HG03045 (cell line): Measurements from ENCODE around the gene FOSL2.

Source experiments
- ATAC-seq: cut with Tn5 transposase; IDR thresholded peaks from one replicate; pipeline ENCODE4 v1.9.1; 2021; ENCODE audit warnings: mild to moderate bottlenecking, moderate library complexity; ENCODE audit not compliant: unreplicated experiment

The FOSL2 gene

DNA sequence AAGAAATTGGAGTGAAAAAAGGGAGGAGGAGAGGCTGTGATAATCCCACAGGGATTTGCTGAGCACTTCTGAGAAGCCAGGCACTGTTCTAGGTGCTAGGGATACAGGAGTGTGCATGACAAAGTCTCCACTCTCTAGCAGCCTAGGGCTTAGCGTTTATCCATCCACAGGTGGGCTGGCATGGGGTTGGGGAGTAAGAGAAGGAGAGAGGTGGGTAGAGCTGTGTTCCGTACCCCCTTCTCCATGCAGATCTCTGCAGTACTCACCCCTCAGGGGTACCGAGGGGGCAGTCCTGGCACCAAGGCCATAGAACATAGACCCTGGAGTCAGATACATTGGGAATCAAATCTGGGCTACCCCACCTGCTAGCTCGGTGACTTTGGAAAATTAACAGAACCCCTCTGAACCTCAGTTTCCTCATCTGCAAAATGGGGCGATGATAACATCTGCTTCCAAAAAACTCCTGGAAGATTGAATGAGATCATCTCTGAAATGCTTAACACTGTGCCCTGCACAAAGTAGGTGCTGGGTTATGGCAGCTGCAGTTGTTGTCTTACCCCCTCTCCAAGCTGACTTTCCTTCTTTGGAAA, 18.6 kb downstream of the FOSL2 start:
- ATAC-seq: no peak

DNA sequence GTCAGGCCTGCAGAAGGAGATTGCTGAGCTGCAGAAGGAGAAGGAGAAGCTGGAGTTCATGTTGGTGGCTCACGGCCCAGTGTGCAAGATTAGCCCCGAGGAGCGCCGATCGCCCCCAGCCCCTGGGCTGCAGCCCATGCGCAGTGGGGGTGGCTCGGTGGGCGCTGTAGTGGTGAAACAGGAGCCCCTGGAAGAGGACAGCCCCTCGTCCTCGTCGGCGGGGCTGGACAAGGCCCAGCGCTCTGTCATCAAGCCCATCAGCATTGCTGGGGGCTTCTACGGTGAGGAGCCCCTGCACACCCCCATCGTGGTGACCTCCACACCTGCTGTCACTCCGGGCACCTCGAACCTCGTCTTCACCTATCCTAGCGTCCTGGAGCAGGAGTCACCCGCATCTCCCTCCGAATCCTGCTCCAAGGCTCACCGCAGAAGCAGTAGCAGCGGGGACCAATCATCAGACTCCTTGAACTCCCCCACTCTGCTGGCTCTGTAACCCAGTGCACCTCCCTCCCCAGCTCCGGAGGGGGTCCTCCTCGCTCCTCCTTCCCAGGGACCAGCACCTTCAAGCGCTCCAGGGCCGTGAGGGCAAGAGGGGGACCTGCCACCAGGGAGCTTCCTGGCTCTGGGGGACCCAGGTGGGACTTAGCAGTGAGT, 19.4 kb downstream of the FOSL2 start:
- no peak for ATAC-seq

DNA sequence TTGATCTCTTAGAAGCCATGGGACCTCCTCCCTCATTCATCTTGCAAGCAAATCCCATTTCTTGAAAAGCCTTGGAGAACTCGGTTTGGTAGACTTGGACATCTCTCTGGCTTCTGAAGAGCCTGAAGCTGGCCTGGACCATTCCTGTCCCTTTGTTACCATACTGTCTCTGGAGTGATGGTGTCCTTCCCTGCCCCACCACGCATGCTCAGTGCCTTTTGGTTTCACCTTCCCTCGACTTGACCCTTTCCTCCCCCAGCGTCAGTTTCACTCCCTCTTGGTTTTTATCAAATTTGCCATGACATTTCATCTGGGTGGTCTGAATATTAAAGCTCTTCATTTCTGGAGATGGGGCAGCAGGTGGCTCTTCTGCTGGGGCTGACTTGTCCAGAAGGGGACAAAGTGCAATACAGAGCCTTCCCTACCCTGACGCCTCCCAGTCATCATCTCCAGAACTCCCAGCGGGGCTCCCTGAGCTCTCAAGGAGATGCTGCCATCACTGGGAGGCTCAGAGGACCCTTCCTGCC, 20.0 kb downstream of the FOSL2 start:
- no peak for ATAC-seq

DNA sequence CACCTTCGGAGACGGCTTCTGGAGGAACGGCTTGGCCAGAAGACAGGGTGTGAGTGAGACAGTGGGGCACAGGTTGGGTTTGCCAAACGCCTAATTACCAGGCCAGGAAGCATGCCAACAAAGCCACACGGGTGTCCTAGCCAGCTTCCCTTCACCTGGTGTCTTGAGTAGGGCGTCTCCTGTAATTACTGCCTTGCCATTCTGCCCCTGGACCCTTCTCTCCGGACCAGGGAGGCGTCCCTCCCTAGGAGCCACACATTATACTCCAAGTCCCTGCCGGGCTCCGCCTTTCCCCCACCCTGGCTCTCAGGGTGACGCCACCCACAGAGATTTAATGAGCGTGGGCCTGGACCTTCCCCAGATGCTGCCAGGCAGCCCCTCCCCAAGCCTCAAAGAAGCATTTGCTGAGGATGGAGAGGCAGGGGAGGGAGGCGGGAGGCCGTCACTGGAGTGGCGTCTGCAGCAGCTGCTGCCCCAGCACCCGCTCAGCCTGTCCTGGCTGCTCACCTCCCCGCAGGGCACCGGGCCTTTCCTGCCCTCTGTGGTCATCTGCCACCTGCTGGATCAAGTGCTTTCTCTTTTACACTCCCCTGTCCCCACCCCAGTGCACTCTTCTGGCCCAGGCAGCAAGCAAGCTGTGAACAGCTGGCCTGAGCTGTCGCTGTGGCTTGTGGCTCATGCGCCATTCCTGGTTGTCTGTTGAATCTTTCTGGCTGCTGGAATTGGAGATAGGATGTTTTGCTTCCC, 20.7 kb downstream of the FOSL2 start:
- no peak for ATAC-seq

GRCh38 chr2:28413899-28414295, 21.2 kb downstream of the FOSL2 start:
- ATAC-seq: no peak

GRCh38 chr2:28414583-28414982, 21.9 kb downstream of the FOSL2 start:
- ATAC-seq: no peak

DNA sequence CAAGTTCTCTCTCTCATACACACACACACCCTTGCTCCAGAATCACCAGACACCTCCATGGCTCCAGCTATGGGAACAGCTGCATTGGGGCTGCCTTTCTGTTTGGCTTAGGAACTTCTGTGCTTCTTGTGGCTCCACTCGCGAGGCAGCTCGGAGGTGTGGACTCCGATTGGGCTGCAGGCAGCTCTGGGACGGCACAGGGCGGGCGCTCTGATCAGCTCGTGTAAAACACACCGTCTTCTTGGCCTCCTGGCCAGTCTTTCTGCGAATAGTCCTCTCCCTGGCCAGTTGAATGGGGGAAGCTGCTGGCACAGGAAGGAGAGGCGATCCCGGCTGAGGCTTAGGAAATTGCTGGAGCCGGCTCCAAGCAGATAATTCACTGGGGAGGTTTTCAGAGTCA, 22.4 kb downstream of the FOSL2 start:
- no peak for ATAC-seq

- ATAC-seq: no peak
These were observed 23.1 kb downstream of the FOSL2 start for GRCh38 chr2:28415715-28416114.

DNA sequence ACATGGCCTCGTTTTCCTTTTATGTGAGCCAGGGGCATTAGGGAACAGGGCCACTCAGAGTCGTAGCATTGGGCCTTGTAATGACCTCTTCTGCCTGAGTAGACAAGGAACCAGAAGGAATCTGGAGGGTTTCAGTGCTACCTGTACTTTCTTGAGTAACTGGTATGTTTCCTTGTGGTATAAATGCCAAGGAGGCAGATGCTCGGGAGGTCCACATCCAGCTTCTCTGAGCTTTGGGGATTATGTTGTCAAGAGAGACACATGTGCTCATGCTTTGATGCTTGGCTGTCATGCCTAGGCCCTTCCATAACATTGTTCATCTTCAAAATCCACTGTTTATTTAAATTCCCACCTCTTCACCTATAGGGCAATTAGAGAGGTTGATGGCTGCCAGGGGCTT, 26.3 kb downstream of the FOSL2 start:
- no peak for ATAC-seq

- ATAC-seq: no peak
These were observed 27.0 kb downstream of the FOSL2 start for GRCh38 chr2:28419443-28420270.

DNA sequence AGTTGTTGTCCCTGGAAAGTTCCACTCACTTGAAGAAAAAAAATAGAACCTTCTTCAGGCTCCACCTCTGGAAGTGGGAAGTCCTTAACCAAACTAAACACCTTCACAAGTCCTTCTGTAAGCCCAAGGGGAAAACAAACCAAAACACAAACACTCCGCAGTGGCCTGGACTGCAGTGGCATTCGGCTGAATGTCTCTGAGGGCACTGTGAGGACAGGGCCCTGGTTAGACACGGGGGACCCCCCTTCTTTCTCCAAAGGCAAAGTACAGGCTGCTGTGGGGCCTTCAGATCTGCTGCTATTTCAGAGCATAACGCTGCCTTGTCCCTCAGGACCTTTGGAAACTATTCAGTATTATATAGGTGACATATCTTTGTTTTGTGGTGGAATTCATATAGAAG, 28.1 kb downstream of the FOSL2 start:
- ATAC-seq: no peak

DNA sequence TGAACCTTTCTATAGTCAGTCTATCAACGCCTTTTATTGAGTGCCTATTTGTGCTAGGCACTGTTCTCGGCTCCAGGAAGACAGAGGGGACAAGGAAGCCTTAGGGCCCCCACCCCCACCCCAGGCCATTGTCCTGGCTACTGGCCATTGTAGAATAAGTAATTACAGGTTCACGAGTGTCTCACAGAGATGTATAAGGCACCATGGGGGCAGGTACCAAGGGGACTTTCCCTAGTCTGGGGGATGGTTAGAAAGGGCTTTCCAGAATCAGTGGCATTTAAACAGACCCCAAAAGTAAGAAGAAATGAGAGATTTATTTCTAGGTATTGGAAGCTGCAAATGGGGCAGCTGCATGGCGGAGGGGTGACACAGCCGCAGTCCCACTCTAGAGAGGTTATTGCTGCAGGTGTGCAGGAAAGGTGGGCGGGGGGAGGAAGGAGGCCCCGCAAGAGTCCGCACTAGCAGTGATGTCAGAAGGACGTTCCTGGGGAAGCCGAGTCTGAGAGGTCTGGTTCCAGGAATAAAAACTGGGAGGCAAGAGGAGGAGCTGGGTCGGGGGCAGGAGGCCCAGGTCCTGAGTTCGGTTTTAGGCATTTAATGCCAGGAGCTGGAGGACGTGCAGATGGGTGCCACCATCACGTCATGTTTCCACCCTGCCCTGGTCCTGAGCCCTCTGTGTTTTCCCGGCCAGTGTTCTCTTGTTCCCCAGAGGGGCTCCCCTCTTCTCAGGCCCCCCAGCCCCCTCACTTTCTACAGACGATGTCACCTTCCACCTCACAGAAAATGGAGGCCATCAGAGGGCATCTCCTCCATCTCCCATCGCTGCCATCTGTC, 30.5 kb downstream of the FOSL2 start:
- ATAC-seq: no peak

DNA sequence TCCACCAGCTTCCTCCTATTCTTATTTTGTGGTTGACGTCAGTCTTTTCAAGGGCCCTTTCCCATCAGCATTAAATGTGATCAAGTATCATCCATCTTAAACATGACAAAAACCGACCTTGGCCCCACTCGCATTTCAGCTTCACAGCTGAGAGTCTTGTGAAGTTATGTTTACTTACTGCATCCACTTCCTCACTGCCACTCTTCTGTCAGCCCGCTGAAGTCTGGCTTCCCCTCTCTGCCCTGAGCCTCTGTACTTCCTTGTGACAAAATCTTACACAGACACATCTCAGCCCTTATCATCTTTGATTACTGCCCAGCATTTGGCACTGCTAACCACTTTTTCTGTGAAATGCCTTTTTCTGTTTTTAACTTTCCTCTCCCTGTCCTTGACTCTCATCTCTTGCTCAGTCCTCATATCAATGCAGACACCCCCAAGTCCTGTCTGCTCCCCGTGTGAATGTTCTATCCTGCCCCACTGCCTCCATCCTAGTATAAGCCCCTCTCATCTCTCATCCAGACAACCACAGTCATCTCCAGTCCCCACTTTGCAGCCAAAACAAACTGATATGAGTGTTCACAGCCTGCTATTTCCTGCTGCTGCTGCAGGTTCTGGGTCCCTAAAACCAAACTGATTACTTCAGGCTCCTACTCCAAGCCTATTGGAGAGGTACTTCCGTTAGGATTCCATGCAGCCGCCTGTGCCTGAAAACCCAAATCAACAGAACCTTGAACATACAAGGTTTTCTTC, 31.4 kb downstream of the FOSL2 start:
- no peak for ATAC-seq

DNA sequence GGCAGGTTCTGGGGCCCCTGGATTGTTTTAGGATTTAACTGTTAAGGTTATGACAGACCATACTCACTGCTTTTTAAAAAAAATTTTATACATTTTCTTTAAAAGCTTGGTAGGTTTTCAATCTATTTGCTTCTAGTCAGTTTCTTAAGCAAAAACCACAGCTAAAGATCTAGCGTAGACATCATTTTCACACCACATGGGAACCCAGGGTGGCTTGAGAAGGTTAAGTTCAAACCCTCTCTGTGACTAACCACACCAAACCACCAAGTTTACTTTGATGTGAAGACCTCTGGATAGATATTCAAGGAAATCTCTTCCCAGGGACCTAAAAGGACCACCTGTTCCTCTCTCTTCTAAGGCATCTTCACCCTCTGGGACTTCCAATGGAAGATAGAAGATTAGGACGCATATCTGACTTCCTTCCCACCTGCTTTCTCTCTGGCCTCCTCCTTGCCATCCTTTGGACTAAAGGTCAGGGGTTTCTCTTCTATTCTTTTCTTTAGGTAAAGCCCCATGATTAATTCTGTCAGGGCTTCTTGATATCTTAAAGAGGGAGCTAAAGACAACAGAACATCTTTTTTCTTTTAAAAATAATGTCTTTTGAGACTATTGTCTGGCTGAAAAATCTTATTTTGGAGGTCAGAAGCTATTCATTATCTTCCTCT, 32.3 kb downstream of the FOSL2 start:
- ATAC-seq: no peak

GRCh38 chr2:28425464-28425835, 32.8 kb downstream of the FOSL2 start:
- ATAC-seq: no peak

DNA sequence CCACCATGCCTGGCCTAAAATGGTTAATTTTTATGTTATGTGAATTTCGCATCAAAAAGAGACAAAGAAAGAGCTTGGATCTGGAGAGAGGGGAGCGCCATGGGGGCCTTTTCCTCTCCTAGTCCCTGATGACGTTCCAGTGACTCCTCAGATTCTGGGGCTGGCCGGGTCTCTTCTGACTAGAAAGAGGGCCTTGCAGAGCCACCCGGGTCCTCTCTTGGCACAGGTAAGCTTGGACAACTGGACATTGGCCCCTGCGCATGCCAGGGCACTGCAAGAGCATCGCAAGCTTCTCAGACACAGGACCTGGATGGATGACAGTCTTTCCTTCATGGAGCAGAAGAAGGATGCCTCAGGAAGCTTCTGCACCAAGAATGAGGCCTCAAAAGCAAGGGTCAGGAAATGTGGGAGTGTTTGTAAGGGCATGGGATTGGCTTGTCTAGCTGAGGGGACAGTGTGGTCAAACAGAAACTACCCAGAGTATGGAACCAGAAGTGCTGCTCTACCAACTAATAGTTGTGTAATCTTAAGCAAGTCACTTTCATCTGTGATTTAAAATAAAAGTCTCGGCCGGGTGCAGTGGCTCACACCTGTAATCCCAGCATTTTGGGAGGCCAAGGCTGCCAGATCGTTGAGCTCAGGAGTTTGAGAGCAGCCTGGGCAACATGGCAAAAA, 35.2 kb downstream of the FOSL2 start:
- no peak for ATAC-seq

- no peak for ATAC-seq
These were observed 35.8 kb downstream of the FOSL2 start for GRCh38 chr2:28428486-28428885.

GRCh38 chr2:28429636-28430376, 37.1 kb downstream of the FOSL2 start:
- no peak for ATAC-seq
